Stimulated activated effector memory CD8-positive, alpha-beta T cell treated with anti-CD3 and anti-CD28 coated beads, Interleukin-12 subunit alpha, Interleukin-12 subunit beta, amount 100 ng/mL, for 72 hours (primary cell): ENCODE data around the gene DNALI1.
"Not testable (repeated sequence)": the region's sequence is repeated elsewhere in the genome, so short reads cannot be mapped to it uniquely, and the experiment has no call there.

Source experiments
- ATAC-seq: fragments of 150-1000 bp; cut with Tn5 transposase; 2 replicates; pipeline ENCODE4 v1.10.0; 2021
- DNase-seq, 2 donors: peaks; one replicate each; pipeline ENCODE4 v3.0.0; 2021 to 2022; ENCODE audit warnings: low spot score in 2 of 2
- H3K27ac Mint-ChIP-seq: one replicate; pipeline ENCODE4 v1.8.0; 2022; ENCODE audit warnings: mild to moderate bottlenecking, mixed read lengths
- H3K36me3 Mint-ChIP-seq: one replicate; pipeline ENCODE4 v1.8.0; 2022; ENCODE audit warnings: mild to moderate bottlenecking, mixed read lengths
- H3K4me1 Mint-ChIP-seq: one replicate; pipeline ENCODE4 v1.8.0; 2022; ENCODE audit warnings: mixed read lengths
- H3K4me3 Mint-ChIP-seq: one replicate; pipeline ENCODE4 v1.8.0; 2022; ENCODE audit warnings: mild to moderate bottlenecking, mixed read lengths
- H3K9me3 Mint-ChIP-seq: one replicate; pipeline ENCODE4 v1.8.0; 2022; ENCODE audit warnings: mixed read lengths

DNALI1 gene

DNA sequence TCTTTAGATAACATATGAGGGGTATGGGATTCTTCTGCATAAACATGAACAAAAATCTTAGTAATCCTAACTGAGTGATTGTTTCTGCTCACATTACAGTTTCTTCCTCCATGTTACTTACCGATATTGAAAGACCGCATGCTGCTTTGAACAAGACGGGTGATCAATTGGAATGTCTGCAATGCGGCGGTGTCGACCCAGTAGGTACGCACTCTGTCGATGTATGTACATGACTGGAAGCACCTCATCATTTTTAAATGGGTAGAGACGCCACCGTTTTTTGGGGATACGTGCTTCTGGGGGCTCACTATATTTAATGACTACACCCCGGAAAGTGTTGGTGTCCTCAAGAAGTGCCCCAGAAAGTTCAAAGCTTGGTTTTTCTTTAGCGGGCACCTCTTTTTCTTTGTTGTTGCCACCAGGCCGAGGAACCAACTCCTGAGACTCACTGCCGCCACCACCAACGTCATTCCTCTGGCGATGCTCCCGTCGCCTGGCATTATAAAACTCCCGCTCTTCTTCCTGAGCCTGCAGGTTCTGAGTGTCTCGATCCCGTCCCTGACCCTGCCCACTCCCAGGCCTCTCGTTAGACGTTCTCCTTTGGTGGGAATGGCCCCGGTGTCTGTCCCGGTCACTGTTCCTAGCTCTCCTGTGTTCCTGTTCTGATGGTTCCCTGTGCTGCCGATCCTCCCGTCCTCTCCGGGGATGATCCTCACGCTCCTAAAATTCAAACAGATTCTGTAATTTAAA is 16.5 kb upstream of the DNALI1 start:
- peaks cover 22% of the 10 kb centered on the region for H3K4me1 Mint-ChIP-seq
- H3K27ac Mint-ChIP-seq, result peak overlapping the region; percentile 73
- no peak for ATAC-seq
- no peaks in the 10 kb centered on the region for H3K9me3 Mint-ChIP-seq
- peaks cover 100% of the 10 kb centered on the region for H3K36me3 Mint-ChIP-seq
- DNase-seq, result no peak
- H3K4me3 Mint-ChIP-seq, result no peak overlapping the region

DNA sequence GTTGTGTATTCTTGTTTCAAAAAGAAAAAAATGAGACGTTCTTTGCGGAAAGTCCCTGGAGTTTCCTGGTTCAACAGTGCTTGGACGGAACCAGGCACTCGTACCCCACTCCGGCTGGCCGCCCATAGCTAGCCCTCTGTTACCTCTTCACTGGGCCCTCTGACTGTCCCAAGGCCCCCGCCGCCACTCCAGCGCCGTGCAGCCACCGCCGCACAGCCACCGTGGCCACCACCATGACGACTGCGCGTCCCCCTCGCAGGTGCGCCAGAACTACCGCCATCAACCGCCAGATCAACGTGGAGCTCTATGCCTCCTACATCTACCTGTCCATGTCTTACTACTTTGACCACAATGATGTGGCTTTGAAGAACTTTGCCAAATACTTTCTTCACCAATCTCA is 12.2 kb upstream of the DNALI1 start:
- H3K27ac Mint-ChIP-seq, result peak overlapping the region; percentile 58

GRCh38 chr1:37545019-37545418 is 11.7 kb upstream of the DNALI1 start:
- H3K4me1 Mint-ChIP-seq, result peaks cover 16% of the 10 kb centered on the region
- DNase-seq (no peak), ATAC-seq (no peak)
- H3K36me3 Mint-ChIP-seq, result peaks cover 100% of the 10 kb centered on the region
- no peak overlapping the region for H3K4me3 Mint-ChIP-seq
- no peaks in the 10 kb centered on the region for H3K9me3 Mint-ChIP-seq
- H3K27ac Mint-ChIP-seq, result peak overlapping the region; percentile 58

More for the DNA sequence above, 12.2 kb upstream of the DNALI1 start:
- no peaks in the 10 kb centered on the region for H3K9me3 Mint-ChIP-seq
- peaks cover 100% of the 10 kb centered on the region for H3K36me3 Mint-ChIP-seq
- H3K4me3 Mint-ChIP-seq, result no peak overlapping the region
- no peak for ATAC-seq
- no peak for DNase-seq
- H3K4me1 Mint-ChIP-seq, result peaks cover 11% of the 10 kb centered on the region

DNA sequence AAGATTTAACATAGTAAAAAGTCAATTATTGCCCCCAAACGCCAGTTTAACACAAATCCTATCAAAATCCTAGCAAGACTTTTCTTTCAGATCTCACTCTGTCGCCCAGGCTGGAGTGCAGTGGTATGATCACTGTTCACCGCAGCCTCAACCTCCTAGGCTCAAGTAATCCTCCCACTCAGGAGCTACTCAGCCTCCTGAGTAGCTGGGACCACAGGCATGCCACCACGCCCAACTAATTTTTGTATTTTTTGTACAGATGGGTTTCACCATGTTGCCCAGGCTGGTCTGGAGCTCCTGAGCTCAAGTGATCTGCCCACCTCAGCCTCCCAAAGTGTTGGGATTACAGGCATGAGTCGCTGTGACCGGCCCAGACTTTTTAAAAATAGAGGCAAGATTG is 7.4 kb upstream of the DNALI1 start:
- H3K27ac Mint-ChIP-seq, result no peak overlapping the region
- no peaks in the 10 kb centered on the region for H3K9me3 Mint-ChIP-seq
- peaks cover 95% of the 10 kb centered on the region for H3K36me3 Mint-ChIP-seq
- ATAC-seq, result no peak
- no peak overlapping the region for H3K4me3 Mint-ChIP-seq
- no peak for DNase-seq
- peaks cover 50% of the 10 kb centered on the region for H3K4me1 Mint-ChIP-seq

- Mint-ChIP-seq H3K36me3 (peaks cover 53% of the 10 kb centered on the region), H3K9me3 (no peaks in the 10 kb centered on the region), H3K4me1 (peaks cover 50% of the 10 kb centered on the region), H3K4me3 (peak overlapping the region; percentile 92), H3K27ac (peak overlapping the region; percentile 98)
- ATAC-seq, result peak; percentile 20
- no peak for DNase-seq
These were observed 3.2 kb upstream of the DNALI1 start for GRCh38 chr1:37553598-37553926.

DNA sequence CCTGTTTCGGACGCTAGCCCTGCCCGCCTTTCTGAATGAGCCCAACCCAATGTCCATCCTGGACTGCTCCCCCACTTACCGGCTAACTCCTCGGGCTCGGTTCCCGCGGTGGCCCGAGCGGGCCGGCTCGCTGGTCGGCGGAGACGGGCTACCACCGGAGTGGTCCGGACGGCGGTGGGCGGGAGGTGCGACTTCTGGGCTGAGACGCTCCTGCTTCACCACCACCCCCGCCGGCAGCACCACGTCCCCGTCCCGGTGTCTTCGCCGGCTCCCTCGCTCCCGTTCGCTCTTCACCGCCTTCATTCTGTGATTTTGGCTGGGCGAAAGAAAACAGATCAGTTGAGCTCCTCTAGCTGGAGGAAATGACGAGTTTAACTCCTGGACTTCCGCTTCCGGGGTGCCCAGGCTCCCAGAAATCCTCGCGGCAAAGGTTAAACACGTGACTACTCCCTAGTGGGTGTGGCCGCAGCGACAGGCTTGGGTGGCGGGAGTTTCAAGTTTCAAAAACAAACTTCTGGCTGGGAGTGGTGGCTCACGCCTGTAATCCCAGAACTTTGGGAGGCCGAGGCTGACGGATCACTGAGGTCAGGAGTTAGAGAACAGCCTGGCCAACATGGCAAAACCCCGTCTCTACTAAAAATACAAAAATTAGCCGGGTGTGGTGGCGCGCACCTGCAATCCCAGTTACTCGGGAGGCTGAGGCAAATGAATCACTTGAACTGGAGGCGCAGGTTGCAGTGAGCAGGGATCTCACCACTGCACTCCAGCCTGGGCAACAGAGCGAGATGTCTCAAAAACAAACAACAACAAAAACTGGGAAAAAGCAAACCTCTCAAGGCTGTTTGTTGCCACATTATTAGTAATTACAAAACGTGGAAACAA is 2.6 kb upstream of the DNALI1 start, which contains the start of gene SNIP1:
Gene SNIP1 (minus strand): TSS at position 367 of the 882 bp plus-strand sequence. CDS start 64 bp downstream, at position 303.
- ATAC-seq, result peak; percentile 96
- H3K4me3 Mint-ChIP-seq, result peak within 1 kb of the TSS; percentile 92
- H3K4me1 Mint-ChIP-seq, result peaks cover 44% of the 10 kb centered on the region
- peak within 1 kb of the TSS; percentile 98 for H3K27ac Mint-ChIP-seq
- peak; percentile 70 to 91 for DNase-seq
- peaks cover 47% of the 10 kb centered on the region for H3K36me3 Mint-ChIP-seq
- H3K9me3 Mint-ChIP-seq, result no peaks in the 10 kb centered on the region

DNA sequence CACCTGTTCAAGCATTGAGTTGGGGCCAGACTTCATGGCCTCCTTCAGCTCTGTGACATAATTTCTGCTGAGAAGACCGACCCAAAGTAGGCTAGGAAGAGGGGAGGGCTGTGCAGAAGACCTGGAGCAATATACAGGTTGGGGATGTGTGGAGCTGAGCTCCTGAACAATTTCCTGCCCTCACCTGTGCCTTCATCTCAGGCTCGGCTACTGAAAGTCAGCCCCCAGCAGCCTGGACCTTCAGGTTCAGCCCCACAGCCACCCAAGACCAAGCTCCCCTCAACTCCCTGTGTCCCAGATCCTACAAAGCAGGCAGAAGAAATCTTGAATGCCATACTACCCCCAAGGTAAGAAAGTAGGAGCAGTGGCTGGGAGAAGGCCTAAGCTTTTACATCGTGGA is 662 bp downstream of the DNALI1 start:
- H3K36me3 Mint-ChIP-seq, result peaks cover 15% of the 10 kb centered on the region
- no peak overlapping the region for H3K27ac Mint-ChIP-seq
- no peaks in the 10 kb centered on the region for H3K9me3 Mint-ChIP-seq
- ATAC-seq (no peak), DNase-seq (no peak)
- peaks cover 18% of the 10 kb centered on the region for H3K4me1 Mint-ChIP-seq
- H3K4me3 Mint-ChIP-seq, result no peak overlapping the region

- Mint-ChIP-seq H3K4me3 (no peak overlapping the region), H3K4me1 (peaks cover 8% of the 10 kb centered on the region), H3K27ac (no peak overlapping the region), H3K9me3 (no peaks in the 10 kb centered on the region), H3K36me3 (peaks cover 5% of the 10 kb centered on the region)
- DNase-seq (no peak), ATAC-seq (no peak)
These were observed 1.7 kb downstream of the DNALI1 start for GRCh38 chr1:37558411-37558810.

GRCh38 chr1:37559080-37559479 is 2.3 kb downstream of the DNALI1 start:
- Mint-ChIP-seq H3K4me3 (no peak overlapping the region), H3K27ac (no peak overlapping the region), H3K36me3 (peaks cover 3% of the 10 kb centered on the region), H3K4me1 (peaks cover 4% of the 10 kb centered on the region), H3K9me3 (no peaks in the 10 kb centered on the region)
- DNase-seq, result no peak
- no peak for ATAC-seq

- DNase-seq, H3K4me3 Mint-ChIP-seq, ATAC-seq, H3K9me3 Mint-ChIP-seq, H3K36me3 Mint-ChIP-seq, H3K27ac Mint-ChIP-seq, H3K4me1 Mint-ChIP-seq: not testable (repeated sequence)
These were observed 3.2 kb downstream of the DNALI1 start for GRCh38 chr1:37559957-37560379.

DNA sequence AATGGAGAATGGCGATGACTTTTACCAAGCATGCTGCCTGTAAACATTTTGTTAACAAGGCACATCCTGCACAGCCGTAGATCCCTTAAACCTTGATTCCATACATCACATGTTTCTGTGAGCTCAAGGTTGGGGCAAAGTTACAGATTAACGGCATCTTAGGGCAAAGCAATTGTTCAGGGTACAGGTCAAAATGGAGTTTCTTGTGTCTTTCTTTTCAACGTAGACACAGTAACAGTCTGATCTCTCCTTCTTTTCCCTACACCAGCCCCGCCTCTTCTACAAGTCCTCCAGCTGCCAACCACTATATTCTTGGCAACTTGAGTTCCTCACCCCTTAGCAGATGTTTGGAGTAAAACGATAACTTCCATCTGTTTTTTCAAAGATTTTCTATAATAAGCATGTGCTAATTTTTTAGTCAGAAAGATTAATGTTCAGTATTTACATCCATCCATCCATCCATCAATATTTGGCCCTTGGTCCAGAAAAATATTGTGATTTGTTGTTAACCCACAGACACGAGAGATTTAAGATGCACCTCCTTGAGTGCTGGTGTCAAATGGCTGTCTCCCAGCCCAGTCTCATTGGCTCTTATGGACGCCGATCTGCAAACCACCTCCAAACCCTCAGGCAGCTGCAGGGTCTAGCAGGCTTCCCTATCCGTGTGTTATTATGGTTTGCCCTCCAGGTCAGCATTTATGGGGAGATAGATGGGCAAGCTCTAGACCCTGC is 3.8 kb downstream of the DNALI1 start:
- DNase-seq (no peak), ATAC-seq (no peak)
- Mint-ChIP-seq H3K9me3 (no peaks in the 10 kb centered on the region), H3K27ac (no peak overlapping the region), H3K4me3 (no peak overlapping the region), H3K36me3 (peaks cover 14% of the 10 kb centered on the region), H3K4me1 (no peaks in the 10 kb centered on the region)

GRCh38 chr1:37561133-37562132 is 4.7 kb downstream of the DNALI1 start:
- ATAC-seq (peak; percentile 70), DNase-seq (peak in 1 of 2 donors; percentile 68)
- Mint-ChIP-seq H3K4me3 (no peak overlapping the region), H3K36me3 (peaks cover 23% of the 10 kb centered on the region), H3K9me3 (no peaks in the 10 kb centered on the region), H3K4me1 (no peaks in the 10 kb centered on the region), H3K27ac (peak overlapping the region; percentile 57)

GRCh38 chr1:37562984-37563383 is 6.2 kb downstream of the DNALI1 start:
- H3K4me1 Mint-ChIP-seq, result no peaks in the 10 kb centered on the region
- no peaks in the 10 kb centered on the region for H3K9me3 Mint-ChIP-seq
- DNase-seq, result no peak
- peak overlapping the region; percentile 69 for H3K27ac Mint-ChIP-seq
- no peak for ATAC-seq
- H3K4me3 Mint-ChIP-seq, result no peak overlapping the region
- H3K36me3 Mint-ChIP-seq, result peaks cover 38% of the 10 kb centered on the region

DNA sequence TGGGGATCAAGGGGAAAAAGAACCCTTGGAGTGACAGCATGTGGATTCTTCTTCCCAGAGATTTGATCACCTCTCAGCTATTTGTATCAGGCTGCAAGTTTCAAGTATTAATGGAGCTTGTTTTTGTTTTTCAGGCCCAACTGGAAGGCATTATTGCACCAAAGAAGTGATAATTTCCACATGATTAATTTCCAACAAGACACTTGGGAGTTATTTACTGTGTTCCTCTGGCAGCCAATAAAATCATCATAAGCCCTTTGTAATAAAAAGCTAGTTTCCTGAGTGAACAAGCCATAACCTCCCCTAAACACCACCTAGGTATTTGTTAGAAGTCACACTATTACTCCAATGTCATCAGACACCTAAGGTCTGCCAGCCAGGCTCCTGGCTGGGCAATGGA is 8.2 kb downstream of the DNALI1 start:
- no peak overlapping the region for H3K27ac Mint-ChIP-seq

More for the DNA sequence above, 8.2 kb downstream of the DNALI1 start:
- Mint-ChIP-seq H3K4me3 (no peak overlapping the region), H3K9me3 (no peaks in the 10 kb centered on the region), H3K4me1 (no peaks in the 10 kb centered on the region), H3K36me3 (peaks cover 57% of the 10 kb centered on the region)
- ATAC-seq (no peak), DNase-seq (no peak)
